Activated CD4-positive, alpha-beta T cell treated with anti-CD3 and anti-CD28 coated beads, Interleukin-2, amount 10 ng/mL, durations not matched to agents 24 days and 14 days (primary cell): ENCODE results near the gene AOPEP. TPM values are rescaled to one million over a fixed set of nuclear protein-coding genes. Genes with fewer than 3 reads are reported as not detected.

Experiments
- DNase-seq: peaks from one replicate; pipeline ENCODE4 v3.0.0; 2022
- H3K27ac Mint-ChIP-seq: one replicate; pipeline ENCODE4 v1.8.0; 2022; ENCODE audit warnings: mild to moderate bottlenecking, mixed read lengths
- H3K27me3 Mint-ChIP-seq: one replicate; pipeline ENCODE4 v1.8.0; 2022; ENCODE audit warnings: mixed read lengths
- H3K36me3 Mint-ChIP-seq: one replicate; pipeline ENCODE4 v1.8.0; 2022; ENCODE audit warnings: low read depth, mild to moderate bottlenecking, mixed read lengths
- H3K4me1 Mint-ChIP-seq: one replicate; pipeline ENCODE4 v1.8.0; 2021; ENCODE audit warnings: mixed read lengths
- H3K4me3 Mint-ChIP-seq: one replicate; pipeline ENCODE4 v1.8.0; 2022; ENCODE audit warnings: mild to moderate bottlenecking, moderate library complexity, mixed read lengths
- H3K9me3 Mint-ChIP-seq: one replicate; pipeline ENCODE4 v1.8.0; 2021; ENCODE audit warnings: mixed read lengths
- intact Hi-C: fragments of 100-400 bp; cut with micrococcal nuclease; formaldehyde crosslinking; loops from one replicate; pipeline ENCODE4 v1.15.1; 2023
- total RNA-seq: library from RNA; stranded (reverse); gene quantifications from 2 replicates; pipeline ENCODE4 v1.2.3, GENCODE V29; 2022

The AOPEP gene
- total RNA-seq, 1 donor from 2014 or later = 20.7 TPM

DNA sequence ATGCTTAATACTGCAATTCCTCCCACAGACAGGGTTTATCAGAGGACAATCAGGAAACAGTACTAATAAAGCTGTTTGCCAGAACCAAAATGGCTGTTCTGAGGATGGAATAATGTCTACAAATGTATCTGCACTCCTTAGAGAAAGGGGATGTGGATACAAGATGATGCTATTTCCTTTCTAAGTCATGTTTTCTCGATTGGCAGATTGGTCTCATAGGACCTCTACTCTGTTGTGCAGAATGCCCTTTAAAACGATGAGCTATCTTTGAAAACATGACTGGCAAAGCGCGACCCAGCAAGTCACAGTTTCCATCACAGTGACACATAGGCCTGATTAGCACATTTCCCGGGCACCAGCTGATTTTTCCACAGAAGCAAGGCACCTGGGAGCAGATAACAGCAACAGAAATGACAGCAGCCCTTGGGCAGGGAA lies 54.0 kb downstream of the AOPEP start:
- intact Hi-C loops = loop anchor here (5.0 kb wide), 2 partner anchors 98 to 227 kb away; no protein-coding TSS in a partner anchor
- Mint-ChIP-seq H3K27ac (no peak overlapping the region), H3K36me3 (no peaks in the 10 kb centered on the region), H3K4me3 (no peak overlapping the region), H3K4me1 (peaks cover 8% of the 10 kb centered on the region), H3K27me3 (no peaks in the 10 kb centered on the region), H3K9me3 (no peaks in the 10 kb centered on the region)
- DNase-seq = no peak

DNA sequence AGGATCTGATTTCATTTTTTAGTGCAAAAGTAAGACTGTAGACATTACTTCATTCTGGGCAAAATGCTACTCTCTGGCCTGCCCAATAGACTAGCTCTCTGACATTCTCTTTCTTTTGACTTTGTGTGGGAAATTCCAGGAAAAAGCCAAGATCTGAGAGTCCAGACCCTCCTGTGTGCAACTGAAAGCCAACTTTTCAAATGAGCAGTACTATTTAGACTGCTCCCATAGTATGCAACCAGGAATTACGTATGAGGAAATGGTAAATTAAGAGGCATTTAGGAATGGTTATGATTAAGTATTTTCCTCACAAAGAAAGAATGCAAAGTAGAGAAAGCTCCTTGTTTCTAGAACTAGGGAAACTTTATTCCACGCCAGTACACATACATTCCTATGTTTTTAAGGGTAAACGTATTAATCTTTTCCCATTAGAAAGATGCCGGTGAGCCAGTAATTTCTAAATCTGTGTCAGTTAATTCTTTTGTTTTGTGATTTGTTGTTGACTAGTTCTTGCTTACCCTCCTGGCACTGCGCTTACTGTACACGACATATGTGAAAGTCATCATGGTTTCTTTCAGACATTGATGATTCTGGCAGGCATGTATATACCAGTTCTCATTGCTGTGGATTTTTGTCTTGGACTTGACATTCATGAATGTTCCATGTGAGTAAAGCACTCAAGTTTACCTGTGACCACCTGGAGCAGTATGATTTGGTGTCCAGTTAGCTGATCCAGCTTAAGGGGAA lies 56.0 kb downstream of the AOPEP start:
- Mint-ChIP-seq H3K36me3 (no peaks in the 10 kb centered on the region), H3K4me3 (no peak overlapping the region), H3K27me3 (no peaks in the 10 kb centered on the region), H3K9me3 (no peaks in the 10 kb centered on the region), H3K27ac (no peak overlapping the region), H3K4me1 (peaks cover 11% of the 10 kb centered on the region)
- no peak for DNase-seq
- intact Hi-C loops = loop anchor here (1.0 to 5.0 kb wide), 3 partner anchors 100 to 345 kb away; no protein-coding TSS in a partner anchor

DNA sequence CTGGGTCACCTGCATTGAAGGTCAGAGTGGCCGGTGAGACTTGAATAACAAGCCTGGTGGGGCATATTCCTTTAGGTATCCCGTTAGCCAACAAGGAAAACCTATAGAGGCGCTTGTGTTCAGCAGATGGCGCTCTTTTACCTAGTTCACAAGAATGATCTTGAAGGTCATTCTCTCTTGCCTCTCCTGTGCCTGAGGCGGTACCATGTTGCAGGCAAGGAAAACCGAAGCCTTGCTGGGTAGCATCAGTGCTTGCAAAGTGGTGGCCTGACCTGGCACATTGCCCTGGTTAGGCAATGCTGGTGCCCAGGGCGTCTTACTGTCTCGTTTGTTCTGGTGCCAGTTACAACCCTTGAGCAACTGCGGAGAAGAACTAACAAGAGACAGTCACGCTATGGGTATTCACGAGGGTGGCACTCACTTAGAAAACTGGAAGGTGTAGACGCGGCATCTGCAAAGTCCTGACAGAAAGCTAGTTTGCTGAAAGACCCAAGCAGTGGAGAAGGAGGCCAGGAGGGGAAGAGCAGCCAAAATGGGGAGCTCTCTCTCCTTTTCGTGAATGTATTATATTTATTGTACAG lies 56.7 kb downstream of the AOPEP start:
- Mint-ChIP-seq H3K27ac (no peak overlapping the region), H3K4me3 (no peak overlapping the region), H3K36me3 (no peaks in the 10 kb centered on the region), H3K9me3 (no peaks in the 10 kb centered on the region), H3K27me3 (no peaks in the 10 kb centered on the region), H3K4me1 (peaks cover 11% of the 10 kb centered on the region)
- peak; percentile 80 for DNase-seq
- intact Hi-C loops = loop anchor here (1.0 to 5.0 kb wide), 3 partner anchors 101 to 344 kb away; no protein-coding TSS in a partner anchor

DNA sequence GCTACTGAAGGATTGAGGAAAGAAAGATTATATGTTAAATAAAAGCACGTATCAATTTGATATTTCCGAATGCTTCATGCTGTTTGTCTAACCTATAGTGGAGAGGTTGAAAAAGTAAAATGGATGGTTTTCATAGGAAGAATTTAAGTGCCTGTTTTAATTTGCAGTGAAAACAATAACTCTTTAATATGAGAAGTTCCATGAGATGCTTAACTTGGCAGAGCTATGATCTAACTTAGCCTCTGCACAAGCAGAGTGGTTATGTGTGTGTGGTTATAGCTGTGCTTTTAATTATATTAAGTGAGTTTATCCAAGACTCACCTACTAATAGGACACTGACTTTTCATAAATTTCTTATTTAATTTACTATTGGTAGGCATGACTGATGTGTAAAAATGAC lies 57.4 kb downstream of the AOPEP start:
- Mint-ChIP-seq H3K9me3 (no peaks in the 10 kb centered on the region), H3K27me3 (no peaks in the 10 kb centered on the region), H3K36me3 (peaks cover under 1% of the 10 kb centered on the region), H3K27ac (no peak overlapping the region), H3K4me3 (no peak overlapping the region), H3K4me1 (peaks cover 11% of the 10 kb centered on the region)
- no peak for DNase-seq
- intact Hi-C loops = loop anchor here (1.0 to 5.0 kb wide), 3 partner anchors 102 to 343 kb away; no protein-coding TSS in a partner anchor

DNA sequence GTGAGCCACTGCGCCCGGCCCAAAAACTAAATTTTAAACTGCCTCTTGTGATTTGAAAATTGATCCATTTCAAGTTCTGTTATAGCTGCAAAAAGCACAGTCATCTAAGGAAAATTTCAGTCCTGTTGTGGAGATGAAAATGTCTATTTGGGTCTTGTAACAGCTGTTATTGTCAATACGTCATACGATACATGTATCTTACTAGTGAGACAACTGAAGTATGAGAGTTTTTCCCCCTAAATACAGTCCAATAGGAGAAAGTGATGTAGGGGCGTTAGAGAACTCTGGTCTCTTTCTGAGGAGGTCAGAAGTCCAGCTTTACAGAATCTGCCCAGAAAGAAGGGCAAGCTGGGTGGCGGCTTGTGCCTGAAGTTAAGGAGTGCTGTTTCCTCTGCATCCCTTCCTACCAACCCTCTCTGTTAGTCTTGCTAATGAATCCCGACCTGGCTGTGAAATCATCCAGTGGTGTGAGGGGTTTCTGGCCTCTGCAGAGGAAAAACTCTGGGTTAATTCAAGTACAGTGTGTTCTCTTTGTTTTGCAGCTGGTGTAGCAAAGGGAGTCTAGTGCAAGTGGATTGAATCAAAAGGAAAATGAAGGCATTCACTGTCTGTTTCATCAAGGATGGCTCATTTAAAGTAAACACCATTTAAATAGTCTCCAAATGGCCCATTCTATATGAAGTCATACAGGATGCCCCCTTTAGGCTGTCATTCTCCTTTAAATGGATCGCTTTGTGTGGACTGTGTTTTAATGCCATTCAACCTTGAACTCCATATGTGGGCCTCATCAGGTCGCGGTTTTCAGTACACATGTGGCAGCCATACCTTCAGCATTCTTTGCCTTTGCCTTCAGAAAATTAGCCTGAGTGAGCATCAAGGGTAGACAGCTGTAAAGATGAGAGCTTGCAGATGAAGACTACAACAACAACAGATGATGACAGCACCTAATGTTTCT lies 59.0 kb downstream of the AOPEP start:
- H3K36me3 Mint-ChIP-seq = peaks cover 1% of the 10 kb centered on the region
- no peaks in the 10 kb centered on the region for H3K9me3 Mint-ChIP-seq
- no peak for DNase-seq
- no peak overlapping the region for H3K27ac Mint-ChIP-seq
- H3K27me3 Mint-ChIP-seq = no peaks in the 10 kb centered on the region
- H3K4me3 Mint-ChIP-seq = no peak overlapping the region
- peaks cover 8% of the 10 kb centered on the region for H3K4me1 Mint-ChIP-seq
- intact Hi-C loops = no loop called here

DNA sequence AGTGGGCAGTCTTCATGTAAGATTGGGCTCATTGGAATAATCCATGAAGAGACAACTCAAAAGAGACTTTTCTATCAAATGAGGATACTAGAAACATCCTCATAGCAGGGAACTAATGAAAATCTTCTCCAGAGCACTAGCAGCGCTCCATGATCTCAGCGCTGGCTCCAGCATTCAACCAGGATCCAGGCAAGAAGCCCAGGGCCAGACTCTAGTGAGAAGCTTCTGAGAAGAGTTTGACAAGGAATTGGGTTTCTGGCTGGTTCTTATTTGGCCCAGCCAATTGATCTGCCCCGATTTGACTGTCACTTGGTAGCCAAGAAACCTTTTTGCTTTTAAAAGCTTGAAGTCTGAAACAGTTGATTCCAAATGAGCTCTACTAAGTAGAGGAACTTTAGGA lies 60.1 kb downstream of the AOPEP start:
- H3K4me3 Mint-ChIP-seq = no peak overlapping the region

DNA sequence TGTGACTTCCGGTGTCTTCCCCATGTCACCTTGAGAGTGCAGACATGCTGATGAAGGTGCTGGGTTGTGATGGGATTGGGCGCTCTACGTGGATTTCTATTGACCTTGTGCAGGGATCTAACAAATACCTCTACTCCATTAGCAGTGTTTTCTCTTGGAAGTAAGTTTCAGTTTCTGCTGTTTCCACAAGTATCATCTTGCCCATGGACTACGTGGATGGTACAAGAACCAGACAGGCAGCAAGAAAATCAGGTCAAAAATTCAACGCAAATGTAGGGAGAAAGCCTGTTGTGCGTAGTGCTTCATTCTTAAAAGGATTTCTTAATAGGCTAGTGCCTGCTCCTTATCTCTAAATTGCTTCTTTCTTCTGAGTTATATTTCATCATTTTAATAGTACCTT lies 60.8 kb downstream of the AOPEP start:
- intact Hi-C loops = no loop called here
- peaks cover 6% of the 10 kb centered on the region for H3K4me1 Mint-ChIP-seq
- H3K4me3 Mint-ChIP-seq = no peak overlapping the region
- peaks cover 1% of the 10 kb centered on the region for H3K36me3 Mint-ChIP-seq
- H3K9me3 Mint-ChIP-seq = no peaks in the 10 kb centered on the region
- DNase-seq = no peak
- H3K27me3 Mint-ChIP-seq = no peaks in the 10 kb centered on the region
- H3K27ac Mint-ChIP-seq = no peak overlapping the region

More for the DNA sequence above, 60.1 kb downstream of the AOPEP start:
- no peak for DNase-seq
- Mint-ChIP-seq H3K27me3 (no peaks in the 10 kb centered on the region), H3K36me3 (peaks cover 1% of the 10 kb centered on the region), H3K4me1 (peaks cover 6% of the 10 kb centered on the region), H3K27ac (no peak overlapping the region), H3K9me3 (no peaks in the 10 kb centered on the region)
- intact Hi-C loops = no loop called here

DNA sequence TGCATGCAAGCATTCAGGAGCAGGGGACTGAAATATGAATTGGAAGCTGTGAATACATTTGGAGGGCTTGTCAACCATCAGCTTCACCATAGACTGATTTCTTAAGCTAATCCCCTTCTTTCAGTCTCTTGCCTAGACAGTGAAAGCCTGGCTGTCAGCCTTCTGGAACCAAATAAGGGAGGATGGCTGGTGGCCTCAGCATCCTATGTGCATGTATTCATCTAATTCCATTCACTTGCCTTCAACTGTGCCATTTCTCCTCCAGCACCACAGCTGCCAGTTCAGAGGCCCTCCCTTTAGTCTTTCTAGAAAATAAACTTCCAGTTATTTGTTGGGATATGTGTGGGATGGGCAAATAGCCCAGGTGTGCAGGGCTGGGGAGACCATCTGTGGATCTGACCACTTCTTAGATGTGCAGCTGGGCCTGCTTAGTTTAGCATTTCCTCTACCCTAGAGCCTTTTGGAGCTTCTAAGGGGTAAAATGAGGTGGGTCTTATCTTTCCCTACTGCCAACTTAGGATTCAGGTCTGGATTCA lies 62.1 kb downstream of the AOPEP start:
- Mint-ChIP-seq H3K4me3 (no peak overlapping the region), H3K27me3 (no peaks in the 10 kb centered on the region), H3K9me3 (no peaks in the 10 kb centered on the region)

DNA sequence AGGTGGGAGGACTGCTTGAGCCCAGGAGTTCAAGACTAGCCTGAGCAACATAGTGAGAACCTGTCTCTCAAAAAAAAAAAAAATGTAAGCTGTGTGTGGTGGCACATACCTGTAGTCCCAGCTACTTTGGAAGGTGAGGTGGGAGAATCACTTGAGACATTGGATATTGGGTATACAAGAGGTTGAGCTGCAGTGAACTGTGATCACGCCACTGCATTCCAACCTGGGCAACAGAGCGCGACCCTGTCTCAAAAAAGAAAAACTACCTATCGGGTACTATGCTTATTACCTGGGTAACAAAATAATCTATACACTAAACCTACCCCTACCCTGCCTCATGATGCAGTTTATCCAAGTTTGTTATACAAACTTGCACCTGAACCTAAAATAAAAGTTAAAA lies 64.9 kb downstream of the AOPEP start:
- intact Hi-C loops = no loop called here
- Mint-ChIP-seq H3K9me3 (no peaks in the 10 kb centered on the region), H3K4me1 (peaks cover 8% of the 10 kb centered on the region), H3K4me3 (no peak overlapping the region), H3K27ac (no peak overlapping the region), H3K27me3 (no peaks in the 10 kb centered on the region), H3K36me3 (peaks cover 28% of the 10 kb centered on the region)
- no peak for DNase-seq

More for the DNA sequence above, 62.1 kb downstream of the AOPEP start:
- Mint-ChIP-seq H3K36me3 (peaks cover 9% of the 10 kb centered on the region), H3K4me1 (peaks cover 8% of the 10 kb centered on the region), H3K27ac (no peak overlapping the region)
- DNase-seq = no peak
- intact Hi-C loops = no loop called here

DNA sequence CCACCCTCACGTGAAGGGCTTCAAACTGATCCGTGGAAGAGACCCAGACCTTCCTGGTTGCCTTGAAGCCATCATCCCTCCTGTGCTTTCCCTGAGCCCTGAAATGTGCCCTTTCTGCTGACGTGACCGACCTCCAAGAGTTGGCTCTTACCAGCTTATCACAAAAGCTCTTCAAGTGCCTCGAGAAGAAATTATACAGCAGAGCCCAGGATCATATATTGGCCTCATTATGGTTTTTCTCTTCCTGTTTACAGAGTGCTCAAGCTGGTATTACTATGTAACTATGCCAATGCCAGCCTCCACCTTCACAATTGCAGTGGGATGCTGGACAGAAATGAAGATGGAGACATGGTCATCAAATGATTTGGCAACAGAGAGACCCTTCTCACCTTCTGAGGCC lies 66.0 kb downstream of the AOPEP start:
- no peak overlapping the region for H3K27ac Mint-ChIP-seq
- H3K36me3 Mint-ChIP-seq = peaks cover 28% of the 10 kb centered on the region
- no peak for DNase-seq
- no peaks in the 10 kb centered on the region for H3K27me3 Mint-ChIP-seq
- H3K4me1 Mint-ChIP-seq = peaks cover 5% of the 10 kb centered on the region
- no peak overlapping the region for H3K4me3 Mint-ChIP-seq
- no peaks in the 10 kb centered on the region for H3K9me3 Mint-ChIP-seq
- intact Hi-C loops = no loop called here

DNA sequence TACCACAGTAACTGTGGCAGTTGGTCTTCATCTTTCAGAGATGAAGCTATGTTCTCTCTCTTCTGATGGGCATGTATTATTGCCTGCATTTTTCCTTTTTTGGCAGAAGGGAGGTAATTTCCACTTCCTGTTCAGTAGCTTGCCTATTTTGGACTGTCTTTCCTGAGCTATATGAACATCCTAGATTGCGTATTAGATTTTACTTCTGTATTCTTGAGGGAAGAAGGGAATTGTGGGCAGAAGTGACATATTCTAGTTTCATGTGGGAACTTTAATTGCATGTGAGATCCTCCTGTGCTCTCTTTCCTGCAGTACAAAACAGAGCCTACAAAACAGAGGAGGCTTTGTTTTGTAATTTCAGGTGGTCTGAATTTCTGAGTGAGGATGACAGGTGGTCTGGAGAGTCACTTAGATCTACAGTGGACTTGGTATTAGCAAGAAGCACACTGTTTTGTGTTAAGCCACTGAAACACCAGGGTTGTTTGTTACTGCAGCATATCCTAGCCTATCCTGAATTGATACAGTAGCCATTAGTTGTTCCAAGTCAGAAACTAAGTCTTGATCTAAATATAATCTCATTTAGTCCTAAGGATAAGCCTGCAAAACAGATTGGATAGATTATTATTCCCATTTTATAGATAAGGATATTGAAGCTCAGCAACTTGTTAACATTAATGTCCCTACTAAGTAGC lies 68.1 kb downstream of the AOPEP start:
- intact Hi-C loops = no loop called here
- H3K9me3 Mint-ChIP-seq = no peaks in the 10 kb centered on the region
- H3K4me3 Mint-ChIP-seq = no peak overlapping the region
- H3K36me3 Mint-ChIP-seq = peaks cover 29% of the 10 kb centered on the region
- H3K27ac Mint-ChIP-seq = no peak overlapping the region
- DNase-seq = no peak
- no peaks in the 10 kb centered on the region for H3K27me3 Mint-ChIP-seq
- H3K4me1 Mint-ChIP-seq = peaks cover 5% of the 10 kb centered on the region

DNA sequence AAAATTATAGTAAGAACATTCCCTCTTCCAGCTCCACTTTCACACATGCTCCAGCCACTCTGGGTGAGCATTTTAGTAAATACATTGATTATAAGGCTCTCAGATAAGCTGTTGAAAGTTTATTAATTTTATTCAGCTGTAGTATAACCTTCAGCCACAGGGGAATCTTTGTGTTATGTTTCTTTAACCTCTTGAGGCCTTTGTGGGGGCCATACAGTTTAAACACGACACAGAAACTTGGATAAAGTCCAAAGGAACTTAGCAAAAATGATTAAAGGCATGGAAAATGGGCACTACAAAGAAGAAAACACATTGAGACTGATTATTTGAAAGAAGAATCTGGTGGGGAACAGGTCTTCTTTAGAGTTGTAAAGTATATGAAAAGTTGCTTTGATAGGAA lies 70.2 kb downstream of the AOPEP start:
- Mint-ChIP-seq H3K4me1 (peaks cover 5% of the 10 kb centered on the region), H3K9me3 (no peaks in the 10 kb centered on the region), H3K27me3 (no peaks in the 10 kb centered on the region), H3K36me3 (peaks cover 43% of the 10 kb centered on the region), H3K27ac (no peak overlapping the region), H3K4me3 (no peak overlapping the region)
- intact Hi-C loops = no loop called here
- DNase-seq = no peak

DNA sequence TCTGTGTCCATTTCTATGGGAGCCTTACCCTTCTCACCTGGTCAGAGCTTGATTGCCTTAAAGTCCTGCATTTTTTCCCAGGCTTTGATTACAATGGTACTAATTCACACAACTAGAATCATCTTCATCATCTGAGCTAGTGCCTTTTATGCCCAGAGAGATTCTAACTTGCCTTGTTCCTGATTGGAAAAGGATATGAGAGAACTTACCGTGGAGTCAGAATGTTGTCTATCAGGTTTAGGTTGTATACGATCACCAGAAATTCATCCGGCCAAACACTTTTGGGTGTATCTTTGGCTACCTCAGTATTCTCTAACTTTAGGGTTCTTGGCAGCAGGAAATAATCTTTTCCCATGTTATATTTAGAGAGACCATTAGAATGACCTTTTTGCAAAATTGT lies 71.7 kb downstream of the AOPEP start:
- no peak for DNase-seq
- intact Hi-C loops = no loop called here

More for the DNA sequence above, 71.7 kb downstream of the AOPEP start:
- Mint-ChIP-seq H3K27ac (no peak overlapping the region), H3K4me3 (no peak overlapping the region), H3K27me3 (no peaks in the 10 kb centered on the region), H3K9me3 (no peaks in the 10 kb centered on the region), H3K4me1 (peaks cover 13% of the 10 kb centered on the region), H3K36me3 (peaks cover 46% of the 10 kb centered on the region)
